Neural crest cell (in vitro differentiated cells): ENCODE measurements around the gene ADTRP. TPM values are rescaled to one million over a fixed set of nuclear protein-coding genes. Genes with fewer than 3 reads are reported as not detected.

ENCODE experiments used
- DNase-seq: peaks from one replicate; pipeline ENCODE4 v3.0.0; 2021; ENCODE audit warnings: low read depth, mixed read lengths, low spot score
- H3K27ac Mint-ChIP-seq: one replicate; pipeline ENCODE4 v1.8.0; 2021; ENCODE audit warnings: mild to moderate bottlenecking, mixed read lengths; ENCODE audit not compliant: unreplicated experiment
- H3K27me3 Mint-ChIP-seq: 2 replicates; pipeline ENCODE4 v1.8.0; 2021; ENCODE audit warnings: low read depth, mild to moderate bottlenecking, mixed read lengths
- H3K36me3 Mint-ChIP-seq: 2 replicates; pipeline ENCODE4 v1.8.0; 2021; ENCODE audit warnings: low read depth, mild to moderate bottlenecking, mixed read lengths
- H3K4me1 Mint-ChIP-seq: 2 replicates; pipeline ENCODE4 v1.8.0; 2021; ENCODE audit warnings: mixed read lengths
- H3K4me3 Mint-ChIP-seq: one replicate; pipeline ENCODE4 v1.8.0; 2021; ENCODE audit warnings: mild to moderate bottlenecking, mixed read lengths
- H3K9me3 Mint-ChIP-seq: 2 replicates; pipeline ENCODE4 v1.8.0; 2021; ENCODE audit warnings: mixed read lengths
- total RNA-seq: library from RNA; stranded (reverse); gene quantifications from 2 replicates; pipeline ENCODE4 v1.2.1, GENCODE V29; 2021
- TF ChIP-seq, protein P1 (sequence below): fragments of 200-600 bp; sonication (generic); conservative IDR thresholded peaks from 2 replicates; pipeline ENCODE4 v1.5.0; 2021; ENCODE audit warnings: antibody characterized with exemption, mild to moderate bottlenecking

Gene ADTRP
- total RNA-seq, 1 donor from 2014 or later = not detected

- Mint-ChIP-seq H3K4me3 (no peak overlapping the region), H3K36me3 (no peaks in the 10 kb centered on the region), H3K4me1 (peaks cover 14% of the 10 kb centered on the region), H3K27ac (no peak overlapping the region), H3K9me3 (no peaks in the 10 kb centered on the region), H3K27me3 (no peaks in the 10 kb centered on the region)
- TF ChIP-seq, protein P1, sequence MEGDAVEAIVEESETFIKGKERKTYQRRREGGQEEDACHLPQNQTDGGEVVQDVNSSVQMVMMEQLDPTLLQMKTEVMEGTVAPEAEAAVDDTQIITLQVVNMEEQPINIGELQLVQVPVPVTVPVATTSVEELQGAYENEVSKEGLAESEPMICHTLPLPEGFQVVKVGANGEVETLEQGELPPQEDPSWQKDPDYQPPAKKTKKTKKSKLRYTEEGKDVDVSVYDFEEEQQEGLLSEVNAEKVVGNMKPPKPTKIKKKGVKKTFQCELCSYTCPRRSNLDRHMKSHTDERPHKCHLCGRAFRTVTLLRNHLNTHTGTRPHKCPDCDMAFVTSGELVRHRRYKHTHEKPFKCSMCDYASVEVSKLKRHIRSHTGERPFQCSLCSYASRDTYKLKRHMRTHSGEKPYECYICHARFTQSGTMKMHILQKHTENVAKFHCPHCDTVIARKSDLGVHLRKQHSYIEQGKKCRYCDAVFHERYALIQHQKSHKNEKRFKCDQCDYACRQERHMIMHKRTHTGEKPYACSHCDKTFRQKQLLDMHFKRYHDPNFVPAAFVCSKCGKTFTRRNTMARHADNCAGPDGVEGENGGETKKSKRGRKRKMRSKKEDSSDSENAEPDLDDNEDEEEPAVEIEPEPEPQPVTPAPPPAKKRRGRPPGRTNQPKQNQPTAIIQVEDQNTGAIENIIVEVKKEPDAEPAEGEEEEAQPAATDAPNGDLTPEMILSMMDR = no peak
- DNase-seq = no peak
Measured at GRCh38 chr6:11731423-11731822, 47.2 kb downstream of the ADTRP start.

DNA sequence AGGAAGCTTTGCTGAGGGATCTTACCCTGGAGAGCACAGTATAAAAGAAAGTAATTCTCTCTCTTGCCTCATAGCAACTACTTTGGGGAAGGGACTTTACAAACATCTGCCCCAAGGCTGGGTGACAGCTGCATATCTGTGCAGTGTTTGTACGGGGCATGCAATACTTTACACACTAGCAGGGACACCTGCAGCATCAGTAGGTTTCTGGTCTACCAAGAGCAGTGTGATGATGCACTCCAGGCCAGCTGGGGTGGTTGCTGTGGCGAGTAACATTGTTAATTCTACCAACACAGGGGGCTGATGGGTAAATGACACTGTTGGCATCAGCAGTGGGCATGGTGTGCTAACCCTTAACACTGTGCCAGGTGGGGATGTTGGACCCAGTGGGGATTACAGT lies 48.0 kb downstream of the ADTRP start:
- H3K36me3 Mint-ChIP-seq = no peaks in the 10 kb centered on the region
- H3K9me3 Mint-ChIP-seq = peaks cover 2% of the 10 kb centered on the region
- TF ChIP-seq, protein P1 = no peak
- no peak for DNase-seq
- H3K4me1 Mint-ChIP-seq = peaks cover 14% of the 10 kb centered on the region
- no peaks in the 10 kb centered on the region for H3K27me3 Mint-ChIP-seq
- H3K4me3 Mint-ChIP-seq = no peak overlapping the region
- no peak overlapping the region for H3K27ac Mint-ChIP-seq

DNA sequence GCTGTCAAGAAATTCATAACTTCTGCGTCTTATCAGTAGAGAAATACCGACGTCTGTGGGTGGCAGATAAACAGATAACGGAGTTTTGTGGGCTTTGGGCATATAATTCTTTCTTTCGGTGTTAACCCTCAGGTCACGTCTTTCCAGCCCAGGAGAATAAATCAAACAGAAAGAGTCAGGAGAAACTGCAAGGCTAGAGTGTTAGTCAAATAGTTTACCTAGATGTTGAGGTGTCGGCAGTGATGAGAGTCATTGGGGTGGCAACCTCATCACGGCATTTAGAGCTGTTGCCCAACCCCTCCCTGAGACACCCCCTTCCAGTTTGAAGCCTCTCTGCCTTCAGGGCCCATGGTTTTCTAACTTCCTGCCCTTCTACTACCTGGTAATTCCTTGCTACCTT lies 49.5 kb downstream of the ADTRP start:
- Mint-ChIP-seq H3K36me3 (no peaks in the 10 kb centered on the region), H3K4me3 (no peak overlapping the region), H3K27ac (no peak overlapping the region), H3K27me3 (no peaks in the 10 kb centered on the region), H3K4me1 (peaks cover 7% of the 10 kb centered on the region), H3K9me3 (peaks cover 2% of the 10 kb centered on the region)
- TF ChIP-seq, protein P1 = no peak
- no peak for DNase-seq

- no peak overlapping the region for H3K27ac Mint-ChIP-seq
Measured at GRCh38 chr6:11727998-11728961, 50.3 kb downstream of the ADTRP start.

DNA sequence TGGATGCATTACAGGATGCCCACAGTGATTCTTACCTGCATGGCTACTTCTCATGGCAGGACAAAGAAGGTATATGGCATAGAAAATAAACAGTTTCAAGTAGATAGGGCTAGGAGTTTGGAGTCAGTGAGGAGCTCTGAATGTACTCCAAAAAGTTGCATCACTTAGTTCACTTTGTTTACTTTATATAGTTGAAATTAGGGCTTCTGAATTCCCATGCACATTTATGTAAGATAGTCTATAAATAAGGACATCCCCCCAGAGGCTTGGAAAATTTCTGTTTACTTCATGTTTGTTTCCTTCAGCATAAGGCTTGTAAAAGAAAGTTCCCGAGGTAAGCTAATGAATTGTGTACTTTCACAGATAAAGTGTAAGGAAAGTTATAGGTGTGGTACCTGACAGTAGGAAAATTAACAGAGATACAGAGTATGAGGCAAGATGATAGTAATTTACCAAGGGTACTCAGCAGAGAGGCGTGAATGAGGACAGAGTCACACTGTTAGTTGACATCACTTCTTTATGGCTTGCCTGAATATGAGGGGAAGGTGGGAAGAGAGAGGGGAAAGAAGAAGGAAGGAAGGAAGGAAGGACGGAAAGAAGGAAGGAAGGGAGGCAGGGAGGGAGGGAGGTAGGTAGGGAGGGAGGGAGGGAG lies 51.1 kb downstream of the ADTRP start:
- no peak for DNase-seq
- H3K4me1 Mint-ChIP-seq = peaks cover 7% of the 10 kb centered on the region
- H3K36me3 Mint-ChIP-seq = no peaks in the 10 kb centered on the region
- no peak overlapping the region for H3K27ac Mint-ChIP-seq
- H3K27me3 Mint-ChIP-seq = no peaks in the 10 kb centered on the region
- TF ChIP-seq, protein P1 = no peak
- H3K9me3 Mint-ChIP-seq = peaks cover 2% of the 10 kb centered on the region
- H3K4me3 Mint-ChIP-seq = no peak overlapping the region

More at GRCh38 chr6:11727998-11728961, 50.3 kb downstream of the ADTRP start:
- peaks cover 7% of the 10 kb centered on the region for H3K4me1 Mint-ChIP-seq
- H3K9me3 Mint-ChIP-seq = peaks cover 2% of the 10 kb centered on the region
- no peaks in the 10 kb centered on the region for H3K27me3 Mint-ChIP-seq
- H3K36me3 Mint-ChIP-seq = no peaks in the 10 kb centered on the region
- no peak for DNase-seq
- no peak overlapping the region for H3K4me3 Mint-ChIP-seq
- TF ChIP-seq, protein P1 = no peak
